Epithelial cell of esophagus (primary cell): ENCODE results near the gene KIAA0930.
A peak's percentile ranks its signal among the peaks of the same experiment; 100 is the strongest.

Experiments used
- DNase-seq: peaks from one replicate; pipeline ENCODE4 v3.0.0; 2010; ENCODE audit warnings: low read depth
- H3K4me3 ChIP-seq: 2 replicates; pipeline ENCODE4 v1.5.1; 2011; ENCODE audit warnings: mild to moderate bottlenecking, low read length, control low read depth
- CTCF ChIP-seq: IDR thresholded peaks from 2 replicates; pipeline ENCODE4 v1.5.1; 2011; ENCODE audit warnings: low read depth, mild to moderate bottlenecking, low read length, control low read depth, inconsistent platforms; ENCODE audit not compliant: insufficient read depth; ENCODE audit errors: missing control alignments

The KIAA0930 gene

DNA sequence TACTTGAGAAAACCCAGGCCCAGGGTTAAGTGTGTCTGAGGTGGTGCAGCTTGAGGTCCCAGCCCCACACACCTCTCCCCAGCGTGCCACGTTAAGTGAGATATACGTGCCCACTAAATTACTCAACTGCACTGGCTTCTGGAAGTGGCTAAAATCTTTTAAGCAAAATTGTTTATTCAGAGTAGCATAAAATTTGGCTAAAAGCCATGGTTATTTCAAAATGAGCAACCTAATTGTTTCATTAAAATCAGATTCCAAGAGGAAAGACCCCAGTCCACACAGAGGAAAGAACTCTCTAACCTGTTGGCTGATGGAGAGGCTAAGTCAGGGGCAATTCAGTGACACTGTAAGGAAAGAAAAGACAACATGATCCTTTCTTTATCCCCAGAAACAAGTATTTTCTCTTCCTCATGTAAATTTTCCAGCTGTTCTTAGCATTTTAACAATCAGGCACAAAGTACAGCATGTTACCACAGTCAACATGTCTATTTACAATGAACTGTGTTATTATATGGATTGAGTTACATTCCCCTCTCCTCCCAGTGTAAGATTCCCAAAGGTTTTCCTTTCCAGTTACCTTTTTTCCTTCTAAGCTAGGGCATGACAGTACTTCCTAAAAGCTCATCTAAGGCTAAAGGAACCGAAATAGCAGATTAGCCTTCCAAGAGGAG, 50.4 kb downstream of the KIAA0930 start:
- TF ChIP-seq CTCF = no peak
- DNase-seq = no peak
- no peak overlapping the region for H3K4me3 ChIP-seq

DNA sequence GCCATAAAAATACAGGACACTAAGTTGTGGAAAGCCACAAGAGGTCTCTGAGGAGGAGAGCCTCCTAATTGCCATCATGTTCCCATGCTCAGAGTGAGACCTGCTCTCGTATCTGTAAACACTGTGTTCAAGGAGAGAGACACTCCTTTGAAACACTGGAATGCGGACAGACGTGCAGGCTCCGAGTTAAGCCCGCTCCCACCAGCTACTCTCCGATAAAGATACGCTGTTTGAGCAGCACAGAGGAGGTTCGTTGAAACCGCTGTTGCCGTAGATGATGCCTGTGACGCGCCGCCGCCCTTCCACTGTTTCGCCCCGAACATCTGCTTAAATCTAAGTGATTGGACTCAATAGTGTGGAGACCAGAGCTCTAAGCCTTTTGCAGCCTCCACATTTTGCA, 51.9 kb downstream of the KIAA0930 start:
- TF ChIP-seq CTCF = no peak
- no peak for DNase-seq

DNA sequence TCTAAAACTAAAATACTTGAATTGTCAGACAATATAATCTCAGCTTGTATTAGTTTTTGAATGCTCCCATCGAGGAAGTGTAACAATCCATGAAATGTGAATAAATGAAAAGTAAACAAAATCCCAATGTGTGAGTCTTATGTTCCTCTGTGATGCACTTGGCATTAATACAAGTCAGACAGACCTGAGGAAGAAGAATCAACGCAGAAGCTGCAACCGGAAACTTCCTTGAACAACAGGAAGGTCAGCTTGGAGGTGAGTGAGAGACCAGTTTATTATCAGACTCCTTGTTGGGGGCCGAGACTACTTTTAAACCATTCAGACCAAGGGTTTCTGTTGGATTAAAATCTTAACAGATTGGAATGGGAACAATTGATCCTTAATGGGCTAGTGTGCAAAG, 52.8 kb downstream of the KIAA0930 start:
- no peak for TF ChIP-seq CTCF
- no peak for DNase-seq
- H3K4me3 ChIP-seq = no peak overlapping the region

More for the DNA sequence above, 51.9 kb downstream of the KIAA0930 start:
- H3K4me3 ChIP-seq = no peak overlapping the region

DNA sequence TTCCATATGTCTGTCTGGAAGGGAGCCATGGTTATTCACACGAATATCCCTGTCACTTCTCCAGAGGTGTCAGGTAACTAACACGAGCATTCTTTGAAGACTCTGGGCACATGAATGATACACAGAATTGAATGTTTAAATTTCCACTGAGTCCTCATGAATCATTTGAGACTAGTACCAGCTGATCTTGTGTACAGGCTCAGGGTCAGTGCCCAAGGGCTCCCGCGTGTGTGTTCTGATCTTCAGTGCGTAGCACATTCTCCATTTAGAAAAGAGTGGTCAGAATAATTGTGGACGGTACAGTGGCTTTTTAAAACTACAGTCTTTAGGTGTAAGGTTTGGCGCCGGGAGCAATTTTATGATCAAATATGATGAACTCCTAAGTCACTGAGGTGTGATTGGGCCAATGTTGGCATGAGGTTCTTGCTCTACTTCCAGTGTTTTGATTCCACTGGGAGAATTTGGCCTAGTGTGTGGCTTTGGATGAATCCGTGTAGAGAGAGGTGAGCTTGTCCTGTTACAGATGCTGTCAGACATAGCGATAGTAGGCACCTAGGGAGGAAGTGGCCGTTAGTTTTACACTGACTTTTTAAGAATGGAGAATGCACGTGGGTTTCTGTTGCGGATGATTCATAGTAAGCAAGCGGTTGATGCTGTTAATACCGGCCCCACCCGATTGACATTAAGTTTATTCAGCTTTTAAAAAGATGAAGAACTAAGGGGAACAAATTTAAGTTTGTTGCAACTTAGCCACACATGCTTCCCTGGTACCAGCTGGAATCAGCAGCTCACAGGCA, 54.8 kb downstream of the KIAA0930 start:
- no peak overlapping the region for H3K4me3 ChIP-seq
- peak; percentile 48 for DNase-seq

DNA sequence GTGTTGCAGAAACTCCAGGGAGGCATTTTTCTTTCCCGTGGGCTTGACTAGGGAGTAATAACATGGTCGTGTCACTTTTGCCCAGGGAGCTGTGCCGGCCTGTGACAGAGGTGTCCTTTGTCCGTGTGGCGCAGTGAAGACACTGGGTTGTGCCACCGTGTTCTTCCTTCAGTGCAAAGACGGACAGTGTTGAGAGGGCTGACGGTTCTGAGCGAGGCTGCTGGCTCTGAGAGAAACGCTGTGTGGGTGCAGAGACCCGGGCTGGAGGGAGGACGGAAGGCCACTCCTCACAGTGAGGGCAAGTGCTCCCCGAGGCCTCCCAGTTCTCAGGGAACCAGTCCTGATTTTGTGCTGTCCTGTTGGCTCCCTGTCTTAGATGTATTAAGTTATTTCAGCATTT, 56.7 kb downstream of the KIAA0930 start:
- DNase-seq = no peak
- H3K4me3 ChIP-seq = no peak overlapping the region
- no peak for TF ChIP-seq CTCF

More for the DNA sequence above, 54.8 kb downstream of the KIAA0930 start:
- TF ChIP-seq CTCF = no peak

DNA sequence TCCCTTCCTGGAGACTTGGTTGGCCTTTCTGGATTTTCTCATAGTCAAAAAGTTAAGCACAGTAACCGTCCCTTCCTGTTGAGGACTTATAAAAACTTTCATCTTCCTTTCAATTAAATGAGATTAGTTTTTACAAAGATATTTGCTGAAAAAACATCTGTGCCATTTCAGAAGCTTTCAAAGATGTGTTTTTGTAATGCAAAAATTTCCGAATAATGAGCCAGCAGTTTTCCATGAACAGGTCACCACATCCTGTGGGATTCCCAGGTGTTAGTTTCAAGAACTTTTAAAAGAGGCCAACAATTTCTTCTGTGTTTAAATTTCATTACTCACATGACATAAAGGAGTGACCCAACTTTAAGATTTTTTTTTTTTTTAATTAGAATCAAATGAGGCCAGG, 58.9 kb downstream of the KIAA0930 start:
- no peak for TF ChIP-seq CTCF

More for the DNA sequence above, 58.9 kb downstream of the KIAA0930 start:
- no peak for DNase-seq
- H3K4me3 ChIP-seq = no peak overlapping the region
